ENCODE measurements around the gene FRAT2. TPM values are rescaled to one million over a fixed set of nuclear protein-coding genes. Genes with fewer than 3 reads are reported as not detected.
A peak's percentile ranks its signal among the peaks of the same experiment; 100 is the strongest.

Gene FRAT2
- total and polyA plus RNA-seq, 8 donors: 7.4 to 30.2 (median 8.6) TPM

DNA sequence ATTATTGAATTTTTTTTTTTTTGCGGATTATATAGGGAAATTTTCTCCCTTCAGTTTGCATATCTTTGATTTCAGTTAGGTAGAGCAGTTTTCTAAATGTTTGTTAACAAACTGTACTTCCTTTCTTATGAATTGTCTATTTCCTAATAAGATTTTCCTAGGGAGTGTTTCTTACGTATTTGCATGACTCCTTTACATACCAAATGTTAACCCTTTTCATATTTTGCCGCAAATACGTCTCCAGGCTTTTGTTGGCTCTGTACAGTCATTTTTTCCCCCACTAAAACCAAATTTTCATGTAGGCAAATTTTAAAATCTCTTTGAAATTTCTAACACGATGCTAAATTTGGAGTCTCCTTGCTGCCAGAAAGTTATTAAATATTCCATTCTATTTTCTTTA lies 1.9 kb upstream of the FRAT2 start:
- ATAC-seq: no peak
- intact Hi-C loops (cut with DNase I): no loop called here
- Histone ChIP-seq H3K36me3 (no peaks in the 10 kb centered on the region), H3K9me3 (no peaks in the 10 kb centered on the region), H3K4me3 (no peak overlapping the region), H3K27ac (peak overlapping the region; percentile 33 to 99), H3K4me1 (peaks cover 13 to 40% of the 10 kb centered on the region in 2 donors), H3K27me3 (no peaks in the 10 kb centered on the region)
- DNase-seq: no peak
- no peak for TF ChIP-seq CTCF (IDR thresholded peaks at IDR 0.05)

DNA sequence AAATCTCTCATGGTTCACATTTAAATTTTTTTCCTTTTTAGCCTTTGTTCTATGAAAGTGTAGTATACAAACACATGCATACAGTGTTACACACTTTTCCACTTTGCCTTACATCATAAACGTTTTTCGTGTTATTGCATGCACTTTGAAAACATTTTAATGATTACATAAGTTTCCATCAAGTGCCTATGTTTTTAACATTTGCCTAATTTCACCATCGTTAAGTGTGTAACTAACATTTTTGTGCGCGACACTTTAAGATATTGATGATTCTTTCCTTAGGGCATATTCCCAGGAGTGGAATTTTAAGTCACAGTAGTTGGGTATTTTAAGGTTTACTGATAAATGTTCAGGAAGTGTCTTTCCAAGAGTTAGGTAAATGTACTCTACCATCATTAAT lies 1.5 kb upstream of the FRAT2 start:
- no peak for DNase-seq
- H3K27me3 ChIP-seq: no peaks in the 10 kb centered on the region
- H3K27ac ChIP-seq: peak overlapping the region in 1 of 2 donors; percentile 99
- H3K36me3 ChIP-seq: peaks cover 0 to 2% of the 10 kb centered on the region in 2 donors
- TF ChIP-seq CTCF (IDR thresholded peaks at IDR 0.05): no peak
- H3K4me1 ChIP-seq: peaks cover 17 to 44% of the 10 kb centered on the region in 2 donors
- H3K9me3 ChIP-seq: no peaks in the 10 kb centered on the region
- intact Hi-C loops (cut with DNase I): no loop called here
- no peak for ATAC-seq
- no peak overlapping the region for H3K4me3 ChIP-seq

DNA sequence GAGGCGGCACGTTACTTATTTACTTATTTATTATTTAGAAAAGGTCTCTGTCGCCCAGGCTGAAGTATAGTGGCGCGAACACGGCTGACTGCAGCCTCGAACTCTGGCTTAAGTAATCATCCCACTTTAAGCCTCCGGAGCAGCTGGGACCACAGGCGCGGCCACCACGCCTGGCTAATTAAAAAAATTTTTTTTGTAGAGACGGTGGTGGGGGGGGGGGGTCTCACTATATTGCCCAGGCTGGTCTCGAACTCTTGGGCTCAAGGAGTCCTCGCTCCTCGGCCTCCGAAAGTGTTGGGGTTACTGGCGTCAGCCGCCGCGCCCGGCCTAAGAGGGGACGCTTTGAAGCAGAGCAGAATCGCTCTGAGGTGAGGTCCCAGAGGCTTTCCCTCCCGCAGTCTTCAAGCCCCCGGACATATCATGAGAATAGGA lies 675 bp upstream of the FRAT2 start:
- Histone ChIP-seq H3K36me3 (peaks cover 0 to 10% of the 10 kb centered on the region in 2 donors), H3K4me3 (peak overlapping the region; percentile 80 to 91), H3K27ac (peak overlapping the region; percentile 95 to 99), H3K27me3 (no peaks in the 10 kb centered on the region), H3K4me1 (peaks cover 17 to 52% of the 10 kb centered on the region in 2 donors), H3K9me3 (no peaks in the 10 kb centered on the region)
- intact Hi-C loops (cut with DNase I): no loop called here
- TF ChIP-seq CTCF (IDR thresholded peaks at IDR 0.05): no peak
- ATAC-seq: no peak
- peak in 2 of 4 donors; percentile 44 to 82 for DNase-seq

DNA sequence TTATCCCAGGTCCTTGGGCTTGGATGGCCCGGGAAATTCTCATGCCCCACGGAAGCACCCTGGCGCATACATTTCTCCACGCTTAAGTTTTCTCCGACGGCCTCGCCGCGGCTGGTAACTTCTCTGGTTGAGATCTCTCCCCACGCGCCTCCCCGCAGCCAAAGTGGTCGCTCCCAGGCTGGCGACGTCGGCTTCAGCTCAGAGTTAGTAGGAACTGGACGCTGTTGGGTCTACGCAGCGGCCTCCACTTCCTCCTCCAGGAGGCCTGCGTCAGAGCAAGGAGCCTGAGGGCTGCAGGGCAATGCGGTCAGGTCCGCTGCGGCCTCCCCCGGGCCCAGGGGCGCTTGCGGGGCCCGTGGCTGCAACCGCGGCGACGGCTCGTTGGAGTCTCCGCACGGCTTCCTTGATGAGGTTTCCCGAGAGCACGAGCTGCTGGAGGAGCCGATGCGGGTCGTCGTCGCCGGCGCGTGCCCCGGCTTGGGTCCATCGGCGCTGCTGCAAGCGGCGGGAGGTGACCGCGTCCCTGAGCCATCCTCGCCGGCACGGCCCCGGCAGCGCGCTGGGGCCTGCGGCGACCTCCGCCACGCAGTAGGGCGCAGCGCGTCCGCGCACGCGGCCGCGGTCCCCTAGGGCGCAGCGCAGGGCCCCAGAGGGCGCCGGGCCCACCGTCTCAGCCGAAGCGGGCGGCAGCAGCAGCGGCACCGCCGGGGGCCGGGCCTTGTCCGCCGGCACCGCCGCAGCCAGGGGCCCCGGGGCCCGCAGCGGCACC lies 744 bp downstream of the FRAT2 start:
- Histone ChIP-seq H3K4me1 (peaks cover 17 to 66% of the 10 kb centered on the region in 2 donors), H3K36me3 (peaks cover 0 to 24% of the 10 kb centered on the region in 2 donors), H3K27me3 (no peaks in the 10 kb centered on the region), H3K27ac (peak overlapping the region; percentile 95 to 99), H3K4me3 (peak overlapping the region; percentile 80 to 91), H3K9me3 (no peaks in the 10 kb centered on the region)
- peak in 2 of 4 donors; percentile 76 to 93 for DNase-seq
- no peak for TF ChIP-seq CTCF (IDR thresholded peaks at IDR 0.05)
- intact Hi-C loops (cut with DNase I): loop anchor here in 1 of 2 donors (5.0 kb wide), 1 partner anchor 56 kb away; no protein-coding TSS in a partner anchor
- ATAC-seq: peak; percentile 32

DNA sequence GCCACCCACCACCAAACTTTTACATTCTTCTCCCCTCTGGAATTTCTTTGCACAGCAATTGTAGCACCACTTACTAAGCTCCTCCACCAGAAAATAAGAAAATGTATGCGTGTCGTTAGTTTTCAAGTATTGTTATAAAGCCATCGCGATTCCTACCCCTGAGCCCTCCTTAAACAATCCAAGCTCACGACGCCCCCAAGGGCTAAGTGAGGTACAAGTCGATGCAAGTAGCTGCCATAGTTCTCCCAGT lies 1.3 kb downstream of the FRAT2 start:
- Histone ChIP-seq H3K4me1 (peaks cover 17 to 71% of the 10 kb centered on the region in 2 donors), H3K27ac (peak overlapping the region; percentile 95 to 99), H3K36me3 (peaks cover 0 to 28% of the 10 kb centered on the region in 2 donors), H3K27me3 (no peaks in the 10 kb centered on the region), H3K4me3 (peak overlapping the region; percentile 80 to 91), H3K9me3 (no peaks in the 10 kb centered on the region)
- no peak for TF ChIP-seq CTCF (IDR thresholded peaks at IDR 0.05)
- intact Hi-C loops (cut with DNase I): loop anchor here in 1 of 2 donors (5.0 kb wide), 1 partner anchor 56 kb away; no protein-coding TSS in a partner anchor
- ATAC-seq (peak; percentile 1), DNase-seq (peak in 1 of 4 donors; percentile 41)
